HG03108 (cell line): Measurements from ENCODE around the gene ROCK2.

Experiments used
- ATAC-seq: cut with Tn5 transposase; IDR thresholded peaks from one replicate; pipeline ENCODE4 v1.9.1; 2021; ENCODE audit warnings: moderate library complexity; ENCODE audit not compliant: unreplicated experiment

Gene ROCK2

GRCh38 chr2:11132036-11132671 is 212.3 kb downstream of the ROCK2 start:
- ATAC-seq, result no peak

GRCh38 chr2:11131166-11131920 is 213.1 kb downstream of the ROCK2 start:
- no peak for ATAC-seq
